ENCODE measurements around the gene DNHD1. TPM values are rescaled to one million over a fixed set of nuclear protein-coding genes. Genes with fewer than 3 reads are reported as not detected.
A peak's percentile ranks its signal among the peaks of the same experiment; 100 is the strongest.

The DNHD1 gene
- total and polyA plus RNA-seq, 2 of the 4 experiments (the other 2 are of a cell fraction), result 1.8 to 3.6 TPM

GRCh38 chr11:6611963-6612212 is 114.8 kb downstream of the DNHD1 start:
- TF ChIP-seq USF2 (IDR thresholded peaks at IDR 0.05; ENCODE audit: low read depth, low read length) (no peak), MXI1 (IDR thresholded peaks at IDR 0.05; ENCODE audit: borderline replicate concordance, low read depth, low read length) (no peak), ELK1 (IDR thresholded peaks at IDR 0.05; ENCODE audit: borderline replicate concordance, low read depth, low read length) (no peak), MAZ (IDR thresholded peaks at IDR 0.05; ENCODE audit: borderline replicate concordance, low read depth, low read length) (no peak), CTCF (conservative IDR thresholded peaks at IDR 0.05; ENCODE audit: low read depth, low read length) (no peak), CEBPB (IDR thresholded peaks at IDR 0.05; ENCODE audit: low read depth, low read length) (no peak), SMC3 (IDR thresholded peaks at IDR 0.05; ENCODE audit: low read depth, low read length) (no peak), RCOR1 (IDR thresholded peaks at IDR 0.05; ENCODE audit: insufficient replicate concordance, low read length) (no peak), RAD21 (IDR thresholded peaks at IDR 0.05; ENCODE audit: low read length) (no peak), POLR2A (IDR thresholded peaks at IDR 0.05; ENCODE audit: low read depth, low read length) (no peak), CHD1 (IDR thresholded peaks at IDR 0.05; ENCODE audit: low read depth, low read length) (no peak), BHLHE40 (IDR thresholded peaks at IDR 0.05; ENCODE audit: low read depth, low read length) (no peak), RFX5 (IDR thresholded peaks at IDR 0.05; ENCODE audit: low read depth, low read length) (no peak), FOS (IDR thresholded peaks at IDR 0.05; ENCODE audit: low read depth, low read length) (no peak), NFE2L2 (IDR thresholded peaks at IDR 0.05; ENCODE audit: low read depth, low read length) (no peak), MAFK (IDR thresholded peaks at IDR 0.05; ENCODE audit: low read depth, low read length) (no peak)
- Histone ChIP-seq H3K27ac (ENCODE audit: insufficient read depth, low read length) (peak overlapping the region; percentile 84), H3K18ac (ENCODE audit: low read depth, low read length) (no peak overlapping the region; the same call in 1 of the 2 replicates), H3K9me3 (ENCODE audit: control insufficient read depth, insufficient read depth, low read length) (no peaks in the 10 kb centered on the region), H2AK9ac (replicated peaks; ENCODE audit: low read depth, low read length, poor library complexity) (peak overlapping the region; percentile 91), H3K4me3 (ENCODE audit: insufficient read depth, low read depth, low read length) (peak overlapping the region; percentile 67), H4K91ac (ENCODE audit: insufficient read depth, low read depth, low read length) (peak overlapping the region; percentile 16), H3K4me1 (ENCODE audit: control insufficient read depth, insufficient read depth, low read length) (peaks cover 26% of the 10 kb centered on the region), H3K9me1 (ENCODE audit: insufficient read depth, low read length) (peaks cover 35% of the 10 kb centered on the region), H3K27me3 (ENCODE audit: control insufficient read depth, insufficient read depth, low read length) (no peaks in the 10 kb centered on the region), H3K79me1 (ENCODE audit: low read depth in 1 of 2, low read length in 2 of 2) (peaks cover 31 to 80% of the 10 kb centered on the region in 2 experiments), H2BK20ac (ENCODE audit: low read depth, low read length) (no peak overlapping the region), H3K14ac (replicated peaks; ENCODE audit: low read depth, low read length) (peak overlapping the region; percentile 92; the same call in 1 of the 2 replicates), H4K8ac (ENCODE audit: low read depth in 2 of 2, low read length in 2 of 2) (peak overlapping the region; percentile 19 to 52; a peak in 2 of 4 replicates), H3K56ac (ENCODE audit: extremely low read depth, insufficient read depth, low read length) (0 out of 2 replicates have a peak overlapping the region, but pooled peaks have one; percentile 84), H3K4me2 (ENCODE audit: low read depth, low read length) (peak overlapping the region; percentile 96), H2AK5ac (ENCODE audit: low read depth, low read length) (peak overlapping the region; percentile 84; the same call in 1 of the 2 replicates), H3K36me3 (ENCODE audit: control insufficient read depth, insufficient read depth, low read length) (peaks cover 63% of the 10 kb centered on the region), H2BK120ac (ENCODE audit: low read depth, low read length) (no peak overlapping the region), H2AFZ (replicated peaks; ENCODE audit: low read length, poor library complexity) (peak overlapping the region; percentile 95), H3K23ac (ENCODE audit: low read depth, low read length) (no peak overlapping the region), H4K20me1 (ENCODE audit: insufficient read depth, low read length) (peaks cover 8% of the 10 kb centered on the region), H2BK15ac (ENCODE audit: low read depth, low read length) (no peak overlapping the region), H3K9ac (ENCODE audit: low read depth, low read length) (peak overlapping the region; percentile 96), H4K5ac (ENCODE audit: low read depth, low read length) (peak overlapping the region; percentile 27; the same call in 1 of the 2 replicates), H3K4ac (ENCODE audit: low read depth, low read length) (peak overlapping the region; percentile 85), H2BK5ac (ENCODE audit: low read depth, low read length, poor library complexity, severe bottlenecking) (peak overlapping the region; percentile 72)
- no TSS peak for BruUV-seq (replicated peaks)
- WGBS, 2 experiments (ENCODE audit: extremely low coverage in 2 of 2, insufficient read length in 1 of 2), result 0% methylated on average over 25 of the region's 36 CpGs; no CpG with 5 or more reads in 1 of the 2 experiments
- no peak for ATAC-seq (ENCODE audit: low read depth)
- dilution Hi-C loops (cut with HindIII; ENCODE audit: low sequenced_read_pairs, unreplicated experiment) (no loop called here), intact Hi-C loops (cut with micrococcal nuclease) (loop anchor here (1.0 kb wide), 2 partner anchors 71 to 138 kb away; partner anchors contain the start of gene MRPL17), in situ Hi-C loops (cut with MboI; ENCODE audit: low sequenced_read_pairs) (no loop called here)
- POLR2A ChIA-PET (ENCODE audit: unreplicated experiment), result interaction anchor here (0.8 to 0.9 kb wide), 2 partner anchors 9 to 16 kb away, joined by 3 to 4 read pairs; no protein-coding TSS in a partner anchor
- no peak for DNase-seq
- CTCF ChIA-PET, result no interaction called here
